Measurements from ENCODE around the gene CEP135. TPM values are rescaled to one million over a fixed set of nuclear protein-coding genes. Genes with fewer than 3 reads are reported as not detected.

The CEP135 gene
- total and polyA plus RNA-seq, 5 donors from 2014 or later: 9.3 to 23.9 (median 10.7) TPM

GRCh38 chr4:56051029-56051709 lies 102.4 kb downstream of the CEP135 start:
- no peak for ATAC-seq (ENCODE audit: low read depth in 2 of 2)
- Mint-ChIP-seq H3K36me3 (no peaks in the 10 kb centered on the region), H3K27me3 (peaks cover 60% of the 10 kb centered on the region), H3K27ac (no peak overlapping the region), H3K9me3 (peaks cover 0 to 2% (median 0%) of the 10 kb centered on the region in 7 donors), H3K4me1 (peaks cover 5 to 14% (median 8%) of the 10 kb centered on the region in 4 donors), H3K4me3 (no peak overlapping the region)
- Histone ChIP-seq H3K4me3 (ENCODE audit: low read depth, low read length) (no peak overlapping the region), H3K27me3 (ENCODE audit: control insufficient read depth, insufficient read depth, low read length) (peaks cover 48% of the 10 kb centered on the region), H3K36me3 (ENCODE audit: control insufficient read depth, insufficient read depth, low read length) (no peaks in the 10 kb centered on the region), H3K4me1 (ENCODE audit: control insufficient read depth, insufficient read depth, low read length, poor library complexity, severe bottlenecking) (peaks cover 14% of the 10 kb centered on the region), H3K27ac (ENCODE audit: insufficient read depth, low read length, poor library complexity, severe bottlenecking) (no peak overlapping the region), H3K9me3 (ENCODE audit: control insufficient read depth in 2 of 2, low read length in 2 of 2) (no peaks in the 10 kb centered on the region)
- DNase-seq: no peak

GRCh38 chr4:56051710-56052075 lies 102.9 kb downstream of the CEP135 start:
- Histone ChIP-seq H3K36me3 (ENCODE audit: control insufficient read depth, insufficient read depth, low read length) (no peaks in the 10 kb centered on the region), H3K9me3 (ENCODE audit: control insufficient read depth in 2 of 2, low read length in 2 of 2) (no peaks in the 10 kb centered on the region), H3K4me3 (ENCODE audit: low read depth, low read length) (no peak overlapping the region), H3K4me1 (ENCODE audit: control insufficient read depth, insufficient read depth, low read length, poor library complexity, severe bottlenecking) (peaks cover 14% of the 10 kb centered on the region), H3K27me3 (ENCODE audit: control insufficient read depth, insufficient read depth, low read length) (peaks cover 44% of the 10 kb centered on the region), H3K27ac (ENCODE audit: insufficient read depth, low read length, poor library complexity, severe bottlenecking) (no peak overlapping the region)
- no peak for ATAC-seq (ENCODE audit: low read depth in 2 of 2)
- no peaks in the 10 kb centered on the region for H3K36me3 Mint-ChIP-seq
- H3K27ac Mint-ChIP-seq: no peak overlapping the region
- DNase-seq: no peak
- peaks cover 5 to 14% (median 8%) of the 10 kb centered on the region in 4 donors for H3K4me1 Mint-ChIP-seq
- H3K27me3 Mint-ChIP-seq: peaks cover 58% of the 10 kb centered on the region
- no peak overlapping the region for H3K4me3 Mint-ChIP-seq
- peaks cover 0 to 2% (median 0%) of the 10 kb centered on the region in 7 donors for H3K9me3 Mint-ChIP-seq

GRCh38 chr4:56052481-56052880 lies 103.7 kb downstream of the CEP135 start:
- Histone ChIP-seq H3K27ac (ENCODE audit: insufficient read depth, low read length, poor library complexity, severe bottlenecking) (no peak overlapping the region), H3K36me3 (ENCODE audit: control insufficient read depth, insufficient read depth, low read length) (no peaks in the 10 kb centered on the region), H3K4me3 (ENCODE audit: low read depth, low read length) (no peak overlapping the region), H3K9me3 (ENCODE audit: control insufficient read depth in 2 of 2, low read length in 2 of 2) (no peaks in the 10 kb centered on the region), H3K27me3 (ENCODE audit: control insufficient read depth, insufficient read depth, low read length) (peaks cover 44% of the 10 kb centered on the region), H3K4me1 (ENCODE audit: control insufficient read depth, insufficient read depth, low read length, poor library complexity, severe bottlenecking) (peaks cover 14% of the 10 kb centered on the region)
- ATAC-seq (ENCODE audit: low read depth in 2 of 2): no peak
- no peak for DNase-seq
- Mint-ChIP-seq H3K4me3 (no peak overlapping the region), H3K36me3 (no peaks in the 10 kb centered on the region), H3K9me3 (peaks cover 0 to 2% (median 0%) of the 10 kb centered on the region in 7 donors), H3K27ac (no peak overlapping the region), H3K27me3 (peaks cover 50% of the 10 kb centered on the region), H3K4me1 (peaks cover 5 to 14% (median 6%) of the 10 kb centered on the region in 4 donors)

DNA sequence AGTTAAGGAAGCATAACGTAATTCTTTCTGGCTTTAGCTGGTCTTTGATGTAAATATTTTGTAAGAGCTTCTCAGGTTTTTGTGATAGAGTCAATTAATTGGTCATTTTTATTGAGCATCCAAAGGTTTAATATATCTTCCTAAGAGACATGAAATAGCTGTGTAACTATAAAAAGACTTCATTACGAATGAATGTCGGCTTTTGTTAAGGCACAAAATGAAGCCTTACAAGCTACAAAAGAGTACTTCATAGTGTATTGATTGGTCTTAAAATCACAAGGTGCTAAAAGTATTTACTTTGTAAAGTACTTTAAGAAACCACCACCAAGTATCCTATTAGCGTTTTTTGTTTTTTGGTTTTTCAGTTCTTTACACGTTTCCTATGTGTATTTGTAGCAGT lies 104.2 kb downstream of the CEP135 start:
- H3K27ac Mint-ChIP-seq: peak overlapping the region in 1 of 3 donors; percentile 23
- Histone ChIP-seq H3K9me3 (ENCODE audit: control insufficient read depth in 2 of 2, low read length in 2 of 2) (no peaks in the 10 kb centered on the region), H3K36me3 (ENCODE audit: control insufficient read depth, insufficient read depth, low read length) (no peaks in the 10 kb centered on the region), H3K27me3 (ENCODE audit: control insufficient read depth, insufficient read depth, low read length) (peaks cover 42% of the 10 kb centered on the region), H3K4me1 (ENCODE audit: control insufficient read depth, insufficient read depth, low read length, poor library complexity, severe bottlenecking) (peaks cover 14% of the 10 kb centered on the region), H3K4me3 (ENCODE audit: low read depth, low read length) (no peak overlapping the region), H3K27ac (ENCODE audit: insufficient read depth, low read length, poor library complexity, severe bottlenecking) (no peak overlapping the region)
- H3K36me3 Mint-ChIP-seq: no peaks in the 10 kb centered on the region
- ATAC-seq (ENCODE audit: low read depth in 2 of 2) (no peak), DNase-seq (no peak)
- peaks cover 45% of the 10 kb centered on the region for H3K27me3 Mint-ChIP-seq
- H3K4me3 Mint-ChIP-seq: no peak overlapping the region
- peaks cover 5 to 14% (median 6%) of the 10 kb centered on the region in 4 donors for H3K4me1 Mint-ChIP-seq
- peaks cover 0 to 2% (median 0%) of the 10 kb centered on the region in 7 donors for H3K9me3 Mint-ChIP-seq

DNA sequence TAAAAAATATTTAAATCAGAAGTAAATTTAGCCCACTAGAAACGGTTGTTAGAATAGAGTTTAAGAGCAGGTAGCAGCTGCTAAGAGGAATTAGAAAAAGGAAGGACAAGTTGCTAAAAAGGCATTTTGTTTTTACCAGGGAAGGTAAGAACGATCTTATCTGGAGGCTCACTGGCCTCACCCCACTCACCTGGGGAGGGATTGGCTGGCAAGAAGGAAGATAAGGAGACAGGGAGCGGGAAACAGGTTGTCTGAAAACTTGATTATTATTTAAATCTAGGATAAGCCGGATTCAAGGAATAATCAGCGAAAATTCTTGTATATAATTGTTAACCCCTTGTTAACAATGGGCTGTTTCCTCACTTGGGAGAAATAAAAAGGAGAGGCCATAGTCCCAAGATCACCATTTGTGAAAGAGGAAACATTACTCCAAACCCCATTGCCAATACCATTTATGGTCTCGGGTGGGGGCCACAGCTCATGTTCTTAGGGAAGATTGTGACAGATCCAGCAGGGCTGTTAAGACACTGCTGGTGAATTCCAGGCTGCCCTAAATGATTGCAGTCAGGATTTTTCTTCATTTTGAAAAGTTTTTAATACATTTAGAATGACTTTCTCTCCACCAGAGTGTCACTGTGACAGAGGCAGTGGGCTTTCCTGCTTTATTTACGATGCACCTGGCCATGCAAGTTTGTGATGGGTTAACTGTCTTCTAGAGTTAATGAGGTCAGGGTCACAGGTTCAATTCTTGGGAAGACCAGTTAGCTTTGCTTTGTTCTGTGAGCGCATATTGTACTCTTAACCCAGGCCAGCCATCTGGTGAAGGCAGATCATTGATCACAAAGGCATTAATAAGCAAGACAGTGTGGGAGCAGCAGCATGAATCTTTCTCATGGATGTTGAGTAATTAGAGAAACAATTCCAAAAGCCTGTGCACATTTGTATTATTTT lies 106.6 kb downstream of the CEP135 start:
- no peak overlapping the region for H3K27ac Mint-ChIP-seq
- H3K9me3 Mint-ChIP-seq: peaks cover 0 to 2% (median 0%) of the 10 kb centered on the region in 7 donors
- peaks cover 32% of the 10 kb centered on the region for H3K27me3 Mint-ChIP-seq
- ATAC-seq (ENCODE audit: low read depth in 2 of 2) (no peak), DNase-seq (no peak)
- no peak overlapping the region for H3K4me3 ChIP-seq (ENCODE audit: low read depth, low read length)
- H3K27ac ChIP-seq (ENCODE audit: insufficient read depth, low read length, poor library complexity, severe bottlenecking): no peak overlapping the region
- H3K9me3 ChIP-seq (ENCODE audit: control insufficient read depth in 2 of 2, low read length in 2 of 2): no peaks in the 10 kb centered on the region
- H3K4me3 Mint-ChIP-seq: no peak overlapping the region
- no peaks in the 10 kb centered on the region for H3K36me3 Mint-ChIP-seq
- H3K27me3 ChIP-seq (ENCODE audit: control insufficient read depth, insufficient read depth, low read length): peaks cover 37% of the 10 kb centered on the region
- no peaks in the 10 kb centered on the region for H3K4me1 ChIP-seq (ENCODE audit: control insufficient read depth, insufficient read depth, low read length, poor library complexity, severe bottlenecking)
- no peaks in the 10 kb centered on the region for H3K36me3 ChIP-seq (ENCODE audit: control insufficient read depth, insufficient read depth, low read length)
- H3K4me1 Mint-ChIP-seq: peaks cover 0 to 5% (median 0%) of the 10 kb centered on the region in 4 donors

GRCh38 chr4:56055991-56056390 lies 107.2 kb downstream of the CEP135 start:
- Mint-ChIP-seq H3K4me1 (no peaks in the 10 kb centered on the region), H3K27ac (no peak overlapping the region), H3K36me3 (no peaks in the 10 kb centered on the region), H3K9me3 (peaks cover 0 to under 1% (median 0%) of the 10 kb centered on the region in 7 donors), H3K27me3 (peaks cover 28% of the 10 kb centered on the region), H3K4me3 (no peak overlapping the region)
- Histone ChIP-seq H3K4me1 (ENCODE audit: control insufficient read depth, insufficient read depth, low read length, poor library complexity, severe bottlenecking) (no peaks in the 10 kb centered on the region), H3K36me3 (ENCODE audit: control insufficient read depth, insufficient read depth, low read length) (no peaks in the 10 kb centered on the region), H3K27me3 (ENCODE audit: control insufficient read depth, insufficient read depth, low read length) (peaks cover 34% of the 10 kb centered on the region), H3K4me3 (ENCODE audit: low read depth, low read length) (no peak overlapping the region), H3K27ac (ENCODE audit: insufficient read depth, low read length, poor library complexity, severe bottlenecking) (no peak overlapping the region), H3K9me3 (ENCODE audit: control insufficient read depth in 2 of 2, low read length in 2 of 2) (no peaks in the 10 kb centered on the region)
- ATAC-seq (ENCODE audit: low read depth in 2 of 2) (no peak), DNase-seq (no peak)

GRCh38 chr4:56058555-56058954 lies 109.8 kb downstream of the CEP135 start:
- ATAC-seq (ENCODE audit: low read depth in 2 of 2): no peak
- no peak for DNase-seq
- Mint-ChIP-seq H3K4me3 (no peak overlapping the region), H3K9me3 (no peaks in the 10 kb centered on the region), H3K36me3 (no peaks in the 10 kb centered on the region), H3K27ac (no peak overlapping the region), H3K27me3 (peaks cover 20% of the 10 kb centered on the region), H3K4me1 (no peaks in the 10 kb centered on the region)
- H3K27me3 ChIP-seq (ENCODE audit: control insufficient read depth, insufficient read depth, low read length): peaks cover 18% of the 10 kb centered on the region
- no peak overlapping the region for H3K27ac ChIP-seq (ENCODE audit: insufficient read depth, low read length, poor library complexity, severe bottlenecking)
- no peak overlapping the region for H3K4me3 ChIP-seq (ENCODE audit: low read depth, low read length)
- no peaks in the 10 kb centered on the region for H3K36me3 ChIP-seq (ENCODE audit: control insufficient read depth, insufficient read depth, low read length)
- H3K9me3 ChIP-seq (ENCODE audit: control insufficient read depth in 2 of 2, low read length in 2 of 2): no peaks in the 10 kb centered on the region
- H3K4me1 ChIP-seq (ENCODE audit: control insufficient read depth, insufficient read depth, low read length, poor library complexity, severe bottlenecking): no peaks in the 10 kb centered on the region

Data from CD4-positive, CD25-positive, alpha-beta regulatory T cell (primary cell).